GM18519 (cell line): ENCODE data around the gene LRRC45.

ENCODE experiments used
- ATAC-seq: cut with Tn5 transposase; IDR thresholded peaks from one replicate; pipeline ENCODE4 v1.9.1; 2021; ENCODE audit warnings: mild to moderate bottlenecking, moderate library complexity; ENCODE audit not compliant: unreplicated experiment, low FRiP score

The LRRC45 gene

GRCh38 chr17:82017612-82018151, 5.4 kb upstream of the LRRC45 start:
- no peak for ATAC-seq

GRCh38 chr17:82018152-82018988, 4.7 kb upstream of the LRRC45 start:
- no peak for ATAC-seq

- no peak for ATAC-seq
These were observed 4.0 kb upstream of the LRRC45 start for GRCh38 chr17:82018989-82019689.

GRCh38 chr17:82019690-82020571, 3.2 kb upstream of the LRRC45 start:
- no peak for ATAC-seq

GRCh38 chr17:82020572-82021106, 2.5 kb upstream of the LRRC45 start:
- no peak for ATAC-seq

- no peak for ATAC-seq
These were observed 1.8 kb upstream of the LRRC45 start for GRCh38 chr17:82021107-82021899.

- ATAC-seq: no peak
These were observed 1.2 kb upstream of the LRRC45 start for GRCh38 chr17:82021900-82022309.

- ATAC-seq: peak; percentile 29
These were observed 660 bp upstream of the LRRC45 start, which contains the start of gene CENPX for GRCh38 chr17:82022310-82022980. CENPX (minus strand) TSS chr17:82022878; CDS start chr17:82022861, 17 bp downstream.

GRCh38 chr17:82023447-82024241, 539 bp downstream of the LRRC45 start:
- ATAC-seq: peak; percentile 13

GRCh38 chr17:82024859-82025258, 1.8 kb downstream of the LRRC45 start:
- ATAC-seq: no peak

- ATAC-seq: no peak
These were observed 2.4 kb downstream of the LRRC45 start for GRCh38 chr17:82025401-82026107.

- ATAC-seq: no peak
These were observed 5.1 kb downstream of the LRRC45 start for GRCh38 chr17:82028246-82028645.

- no peak for ATAC-seq
These were observed 5.9 kb downstream of the LRRC45 start for GRCh38 chr17:82028966-82029365.

- no peak for ATAC-seq
These were observed 6.3 kb downstream of the LRRC45 start for GRCh38 chr17:82029391-82029790.

- no peak for ATAC-seq
These were observed 6.9 kb downstream of the LRRC45 start for GRCh38 chr17:82029990-82030469.

- ATAC-seq: no peak
These were observed 7.6 kb downstream of the LRRC45 start for GRCh38 chr17:82030470-82031302.
